IMR-90 (cell line): ENCODE data around the gene TNS3. TPM values are rescaled to one million over a fixed set of nuclear protein-coding genes. Genes with fewer than 3 reads are reported as not detected.
A peak's percentile ranks its signal among the peaks of the same experiment; 100 is the strongest.

ENCODE experiments used
- ATAC-seq: fragments of 200-7000 bp; cut with Tn5 transposase; 2 replicates; pipeline ENCODE4 v1.9.1; 2020; ENCODE audit warnings: low read depth, mild to moderate bottlenecking, moderate library complexity
- BruUV-seq: library from RNA; stranded (reverse); fragments of 400-500 nt; replicated peaks from 2 replicates; lab custom pipeline; 2021; lab: Mats Ljungman, UMichigan
- CTCF ChIA-PET: fragments of 300-600 bp; formaldehyde crosslinking; extraction: SDS; loops from one replicate; lab custom pipeline; 2021; ENCODE audit warnings: antibody characterized with exemption; lab: Yijun Ruan, JAX
- POLR2A ChIA-PET: fragments of 300-600 bp; sonication (Branson Sonifier 250); formaldehyde crosslinking; loops from one replicate; lab custom pipeline; 2022; ENCODE audit warnings: antibody characterized with exemption; ENCODE audit not compliant: unreplicated experiment; lab: Charles Lee
- DNase-seq: peaks from one replicate; pipeline ENCODE4 v3.0.0; 2013
- H2AFZ ChIP-seq: replicated peaks from 2 replicates; pipeline ENCODE3; 2013; ENCODE audit warnings: low read length, mild to moderate bottlenecking; ENCODE audit not compliant: poor library complexity
- H2AK5ac ChIP-seq: 2 replicates; pipeline ENCODE4 v1.6.1; 2013; ENCODE audit warnings: low read depth, low read length, inconsistent platforms
- H2AK9ac ChIP-seq: replicated peaks from 2 replicates; pipeline ENCODE3; 2013; ENCODE audit warnings: mild to moderate bottlenecking, low read depth, low read length, moderate library complexity; ENCODE audit not compliant: poor library complexity
- H2BK120ac ChIP-seq: 2 replicates; pipeline ENCODE4 v1.6.1; 2013; ENCODE audit warnings: low read depth, low read length, inconsistent platforms
- H2BK15ac ChIP-seq: 3 replicates; pipeline ENCODE4 v1.6.1; 2013; ENCODE audit warnings: low read depth, low read length, inconsistent platforms
- H2BK20ac ChIP-seq: 2 replicates; pipeline ENCODE4 v1.6.1; 2013; ENCODE audit warnings: low read depth, mild to moderate bottlenecking, inconsistent platforms, low read length, moderate library complexity
- H2BK5ac ChIP-seq: 2 replicates; pipeline ENCODE4 v1.6.1; 2013; ENCODE audit warnings: mild to moderate bottlenecking, low read depth, low read length, inconsistent platforms; ENCODE audit not compliant: poor library complexity, severe bottlenecking
- H3K14ac ChIP-seq: replicated peaks from 2 replicates; pipeline ENCODE4 v1.6.1; 2013; ENCODE audit warnings: low read depth, low read length, inconsistent platforms
- H3K18ac ChIP-seq: 2 replicates; pipeline ENCODE4 v1.6.1; 2013; ENCODE audit warnings: low read depth, low read length, control low read depth
- H3K23ac ChIP-seq: 2 replicates; pipeline ENCODE4 v1.6.1; 2013; ENCODE audit warnings: low read depth, low read length, inconsistent platforms
- H3K27ac ChIP-seq: 2 replicates; pipeline ENCODE4 v1.5.1; 2013; ENCODE audit warnings: mild to moderate bottlenecking, control low read depth, low read length; ENCODE audit not compliant: insufficient read depth
- H3K27me3 ChIP-seq: 2 replicates; pipeline ENCODE4 v1.6.1; 2013; ENCODE audit warnings: low read length; ENCODE audit not compliant: control insufficient read depth, insufficient read depth
- H3K36me3 ChIP-seq: 2 replicates; pipeline ENCODE4 v1.6.1; 2013; ENCODE audit warnings: low read length, mixed read lengths; ENCODE audit not compliant: control insufficient read depth, insufficient read depth
- H3K4ac ChIP-seq: 2 replicates; pipeline ENCODE4 v1.6.1; 2013; ENCODE audit warnings: low read depth, low read length, inconsistent platforms
- H3K4me1 ChIP-seq: 2 replicates; pipeline ENCODE4 v1.6.1; 2013; ENCODE audit warnings: low read length, mixed read lengths; ENCODE audit not compliant: control insufficient read depth, insufficient read depth
- H3K4me2 ChIP-seq: 2 replicates; pipeline ENCODE4 v1.6.1; 2013; ENCODE audit warnings: low read depth, mild to moderate bottlenecking, control low read depth, low read length, moderate library complexity
- H3K4me3 ChIP-seq: 2 replicates; pipeline ENCODE4 v1.5.1; 2013; ENCODE audit warnings: low read depth, mild to moderate bottlenecking, control low read depth, low read length, moderate library complexity; ENCODE audit not compliant: insufficient read depth
- H3K56ac ChIP-seq: 2 replicates; pipeline ENCODE4 v1.6.1; 2013; ENCODE audit warnings: low read length, inconsistent platforms; ENCODE audit not compliant: insufficient read depth; ENCODE audit errors: extremely low read depth
- H3K79me1 ChIP-seq, 2 experiments: 2 replicates each; pipeline ENCODE4 v1.6.1; 2013; ENCODE audit warnings: low read length in 2 of 2, inconsistent platforms in 1 of 2, low read depth in 1 of 2
- H3K9ac ChIP-seq: 2 replicates; pipeline ENCODE4 v1.6.1; 2013; ENCODE audit warnings: low read depth, low read length, control low read depth
- H3K9me1 ChIP-seq: 2 replicates; pipeline ENCODE4 v1.6.1; 2013; ENCODE audit warnings: low read length, inconsistent platforms; ENCODE audit not compliant: insufficient read depth
- H3K9me3 ChIP-seq: 2 replicates; pipeline ENCODE4 v1.6.1; 2013; ENCODE audit warnings: low read length; ENCODE audit not compliant: control insufficient read depth, insufficient read depth
- H4K20me1 ChIP-seq: 2 replicates; pipeline ENCODE4 v1.6.1; 2013; ENCODE audit warnings: low read length, inconsistent platforms; ENCODE audit not compliant: insufficient read depth
- H4K5ac ChIP-seq: 2 replicates; pipeline ENCODE4 v1.6.1; 2013; ENCODE audit warnings: mild to moderate bottlenecking, low read depth, low read length, control low read depth
- H4K8ac ChIP-seq, 2 experiments: 2 replicates each; pipeline ENCODE4 v1.6.1; 2013; ENCODE audit warnings: low read depth in 2 of 2, low read length in 2 of 2, control low read depth in 1 of 2, inconsistent platforms in 1 of 2
- H4K91ac ChIP-seq: 2 replicates; pipeline ENCODE4 v1.6.1; 2013; ENCODE audit warnings: low read depth, low read length, inconsistent platforms; ENCODE audit not compliant: insufficient read depth
- BHLHE40 ChIP-seq: fragments of 150-350 bp; IDR thresholded peaks from 2 replicates; pipeline ENCODE4 v1.6.1; 2016; ENCODE audit warnings: mild to moderate bottlenecking, low read depth, low read length
- CEBPB ChIP-seq: IDR thresholded peaks from 2 replicates; pipeline ENCODE4 v1.6.1; 2012; ENCODE audit warnings: low read depth, low read length, improper control_type of control experiment
- CHD1 ChIP-seq: IDR thresholded peaks from 2 replicates; pipeline ENCODE4 v1.6.1; 2012; ENCODE audit warnings: low read depth, low read length, improper control_type of control experiment
- CTCF ChIP-seq: conservative IDR thresholded peaks from 2 replicates; pipeline ENCODE4 v1.5.1; 2012; ENCODE audit warnings: mild to moderate bottlenecking, low read depth, low read length, improper control_type of control experiment
- FOS ChIP-seq: fragments of 150-350 bp; IDR thresholded peaks from 2 replicates; pipeline ENCODE4 v1.6.1; 2016; ENCODE audit warnings: low read depth, low read length
- MAFK ChIP-seq: IDR thresholded peaks from 2 replicates; pipeline ENCODE4 v1.6.1; 2012; ENCODE audit warnings: low read depth, low read length, improper control_type of control experiment
- MAZ ChIP-seq: IDR thresholded peaks from 2 replicates; pipeline ENCODE4 v1.6.1; 2012; ENCODE audit warnings: low read depth, mild to moderate bottlenecking, low read length, improper control_type of control experiment, moderate library complexity, borderline replicate concordance
- MXI1 ChIP-seq: IDR thresholded peaks from 2 replicates; pipeline ENCODE4 v1.6.1; 2012; ENCODE audit warnings: low read depth, mild to moderate bottlenecking, low read length, moderate library complexity, borderline replicate concordance
- NFE2L2 ChIP-seq: fragments of 150-350 bp; IDR thresholded peaks from 2 replicates; pipeline ENCODE4 v1.6.1; 2016; ENCODE audit warnings: low read depth, mild to moderate bottlenecking, low read length
- POLR2A ChIP-seq: IDR thresholded peaks from 2 replicates; pipeline ENCODE4 v1.6.1; 2012; ENCODE audit warnings: mild to moderate bottlenecking, low read depth, low read length
- RAD21 ChIP-seq: IDR thresholded peaks from 2 replicates; pipeline ENCODE4 v1.6.1; 2012; ENCODE audit warnings: low read length, improper control_type of control experiment
- RCOR1 ChIP-seq: IDR thresholded peaks from 2 replicates; pipeline ENCODE4 v1.6.1; 2012; ENCODE audit warnings: mild to moderate bottlenecking, low read length, improper control_type of control experiment; ENCODE audit not compliant: insufficient replicate concordance
- RFX5 ChIP-seq: IDR thresholded peaks from 2 replicates; pipeline ENCODE4 v1.8.0; 2012; ENCODE audit warnings: low read depth, mild to moderate bottlenecking, low read length, moderate library complexity
- SMC3 ChIP-seq: fragments of 150-350 bp; IDR thresholded peaks from 2 replicates; pipeline ENCODE4 v1.6.1; 2016; ENCODE audit warnings: low read depth, mild to moderate bottlenecking, antibody characterized with exemption, low read length, moderate library complexity
- WGBS, 2 experiments: methylation state at CpG; one replicate each; pipeline versions ENCODE4 v1.1.5 to v1.1.7; 2013; ENCODE audit warnings: missing lambda C conversion rate in 2 of 2; ENCODE audit not compliant: insufficient read length in 1 of 2; ENCODE audit errors: extremely low coverage in 2 of 2; 5-methylcytosine and 5-hydroxymethylcytosine counted together
- dilution Hi-C: fragments of 300-500 bp; cut with HindIII; formaldehyde crosslinking; loops from one replicate; pipeline ENCODE4 v1.14.3; 2018; ENCODE audit warnings: low sequenced_read_pairs; ENCODE audit not compliant: unreplicated experiment
- in situ Hi-C: fragments of 300-500 bp; cut with MboI; formaldehyde crosslinking; loops from 3 replicates; pipeline ENCODE4 v1.14.3; 2019; ENCODE audit warnings: low sequenced_read_pairs, inconsistent platforms, mixed read lengths
- intact Hi-C: fragments of 100-400 bp; cut with micrococcal nuclease; formaldehyde crosslinking; loops from 2 replicates; pipeline ENCODE4 v1.10.0; 2022
- polyA plus RNA-seq, 3 experiments: library from polyadenylated mRNA; depleted of rRNA; stranded (reverse); fragments of >200 nt; gene quantifications; 2 replicates each; pipeline ENCODE4 v1.2.3, GENCODE V29; 2012; ENCODE audit warnings: low replicate concordance in 1 of 3
- total RNA-seq: library from RNA; depleted of rRNA; stranded (reverse); fragments of >200 nt; gene quantifications from 2 replicates; pipeline ENCODE4 v1.2.3, GENCODE V29; 2012
- TF ChIP-seq, protein P1 (sequence below): fragments of 150-350 bp; IDR thresholded peaks from 2 replicates; pipeline ENCODE4 v1.6.1; 2017; ENCODE audit warnings: mild to moderate bottlenecking, antibody characterized with exemption, low read length, low read depth

The TNS3 gene
- total and polyA plus RNA-seq, 2 of the 4 experiments (the other 2 are of a cell fraction): 64.3 to 79.2 TPM

- POLR2A ChIA-PET: interaction anchor here (0.5 to 0.6 kb wide), 2 partner anchors 17 to 175 kb away, joined by 3 to 9 read pairs; no protein-coding TSS in a partner anchor
- no TSS peak for BruUV-seq
- TF ChIP-seq BHLHE40 (no peak), MXI1 (no peak), MAZ (no peak), CEBPB (no peak), SMC3 (no peak), CHD1 (no peak), RFX5 (no peak), RCOR1 (no peak), CTCF (no peak), NFE2L2 (no peak), FOS (no peak), MAFK (no peak), RAD21 (no peak), POLR2A (no peak)
- TF ChIP-seq, protein P1, sequence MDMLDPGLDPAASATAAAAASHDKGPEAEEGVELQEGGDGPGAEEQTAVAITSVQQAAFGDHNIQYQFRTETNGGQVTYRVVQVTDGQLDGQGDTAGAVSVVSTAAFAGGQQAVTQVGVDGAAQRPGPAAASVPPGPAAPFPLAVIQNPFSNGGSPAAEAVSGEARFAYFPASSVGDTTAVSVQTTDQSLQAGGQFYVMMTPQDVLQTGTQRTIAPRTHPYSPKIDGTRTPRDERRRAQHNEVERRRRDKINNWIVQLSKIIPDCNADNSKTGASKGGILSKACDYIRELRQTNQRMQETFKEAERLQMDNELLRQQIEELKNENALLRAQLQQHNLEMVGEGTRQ: no peak
Observed at GRCh38 chr7:47583739-47584535, 2.0 kb upstream of the TNS3 start.

More at GRCh38 chr7:47583739-47584535, 2.0 kb upstream of the TNS3 start:
- 0 out of 2 replicates have a peak overlapping the region, but pooled peaks have one; percentile 61 for H3K14ac ChIP-seq
- H3K9ac ChIP-seq: no peak overlapping the region
- peak overlapping the region; percentile 14; the same call in 1 of the 2 replicates for H3K27ac ChIP-seq
- dilution Hi-C loops: no loop called here
- WGBS, 2 experiments: no CpG with 5 or more reads among the region's 11 CpGs
- H3K79me1 ChIP-seq: peaks cover 14 to 28% of the 10 kb centered on the region in 2 experiments
- H2BK15ac ChIP-seq: peak overlapping the region; percentile 17; the same call in 2 of the 3 replicates
- H2BK20ac ChIP-seq: peak overlapping the region; percentile 87
- intact Hi-C loops: loop anchor here (5.0 to 10.0 kb wide), 3 partner anchors 38 to 361 kb away; partner anchors contain the start of gene PKD1L1
- CTCF ChIA-PET: interaction anchor here (0.6 to 0.7 kb wide), 2 partner anchors 122 to 175 kb away, joined by 3 read pairs; no protein-coding TSS in a partner anchor
- peak overlapping the region; percentile 84; the same call in 1 of the 2 replicates for H2AK5ac ChIP-seq
- peak overlapping the region; percentile 67; the same call in 1 of the 2 replicates for H3K23ac ChIP-seq
- H3K27me3 ChIP-seq: no peaks in the 10 kb centered on the region
- peak overlapping the region; percentile 49 for H3K18ac ChIP-seq
- H4K5ac ChIP-seq: peak overlapping the region; percentile 12; the same call in 1 of the 2 replicates
- peak overlapping the region; percentile 78 for H3K4ac ChIP-seq
- H2AFZ ChIP-seq: no peak overlapping the region
- H4K8ac ChIP-seq: peak overlapping the region in 1 of 2 experiments; percentile 55; a peak in 1 of 4 replicates
- H2BK5ac ChIP-seq: no peak overlapping the region
- no peak overlapping the region for H3K56ac ChIP-seq
- H2AK9ac ChIP-seq: no peak overlapping the region
- H4K91ac ChIP-seq: peak overlapping the region; percentile 85
- H3K4me3 ChIP-seq: no peak overlapping the region
- peaks cover 23% of the 10 kb centered on the region for H3K4me1 ChIP-seq
- 0 out of 2 replicates have a peak, but pooled peaks cover under 1% of the 10 kb centered on the region for H3K36me3 ChIP-seq
- H4K20me1 ChIP-seq: no peaks in the 10 kb centered on the region
- H2BK120ac ChIP-seq: peak overlapping the region; percentile 89
- no peak for ATAC-seq
- in situ Hi-C loops: loop anchor here (10.0 kb wide), 1 partner anchor 231 kb away; no protein-coding TSS in a partner anchor
- no peaks in the 10 kb centered on the region for H3K9me3 ChIP-seq
- no peak overlapping the region for H3K4me2 ChIP-seq
- H3K9me1 ChIP-seq: peaks cover 12% of the 10 kb centered on the region
- no peak for DNase-seq
